ENCODE data around the gene DHRS7B. TPM values are rescaled to one million over a fixed set of nuclear protein-coding genes. Genes with fewer than 3 reads are reported as not detected.

DHRS7B gene
- total RNA-seq, 4 donors from 2014 or later = 18.8 to 32.4 (median 22.3) TPM

GRCh38 chr17:21171970-21172510, 45.3 kb downstream of the DHRS7B start:
- Histone ChIP-seq H3K27ac (no peak overlapping the region), H3K9me3 (no peaks in the 10 kb centered on the region), H3K4me3 (no peak overlapping the region), H3K4me1 (peaks cover 0 to 22% (median 11%) of the 10 kb centered on the region in 3 donors), H3K36me3 (peaks cover 0 to 42% (median 0%) of the 10 kb centered on the region in 3 donors), H3K27me3 (no peaks in the 10 kb centered on the region)
- DNase-seq = no peak
- no peak for TF ChIP-seq POLR2A (IDR thresholded peaks at IDR 0.05)
- 86 to 90% methylated on average over 9 to 10 of the region's 17 CpGs for WGBS, 2 donors
- intact Hi-C loops (cut with DNase I) = no loop called here

DNA sequence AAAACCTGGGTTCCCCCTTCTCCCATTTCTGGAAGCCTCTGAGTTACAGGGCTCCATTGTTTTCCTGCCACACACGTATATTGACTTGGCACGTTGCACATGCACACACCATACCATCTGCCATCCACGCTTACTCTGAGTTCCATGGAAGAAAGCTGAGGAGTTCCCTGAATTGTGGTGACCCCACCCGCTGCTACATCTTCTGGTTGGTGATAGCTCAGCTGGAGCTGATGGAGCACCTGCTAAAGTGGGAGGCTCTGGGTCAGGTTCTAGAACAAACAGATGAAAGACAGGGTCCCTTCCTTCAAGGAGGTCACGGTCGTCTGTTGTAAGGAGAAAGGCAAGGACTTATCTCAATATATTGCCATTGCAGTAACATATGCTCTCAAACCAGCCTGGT, 46.1 kb downstream of the DHRS7B start:
- TF ChIP-seq CTCF (IDR thresholded peaks at IDR 0.05) = no peak
- TF ChIP-seq POLR2A (IDR thresholded peaks at IDR 0.05) = no peak
- no peak overlapping the region for H3K27ac ChIP-seq
- 93% methylated on average over 3 to 6 of the region's 6 CpGs for WGBS, 2 donors

DNA sequence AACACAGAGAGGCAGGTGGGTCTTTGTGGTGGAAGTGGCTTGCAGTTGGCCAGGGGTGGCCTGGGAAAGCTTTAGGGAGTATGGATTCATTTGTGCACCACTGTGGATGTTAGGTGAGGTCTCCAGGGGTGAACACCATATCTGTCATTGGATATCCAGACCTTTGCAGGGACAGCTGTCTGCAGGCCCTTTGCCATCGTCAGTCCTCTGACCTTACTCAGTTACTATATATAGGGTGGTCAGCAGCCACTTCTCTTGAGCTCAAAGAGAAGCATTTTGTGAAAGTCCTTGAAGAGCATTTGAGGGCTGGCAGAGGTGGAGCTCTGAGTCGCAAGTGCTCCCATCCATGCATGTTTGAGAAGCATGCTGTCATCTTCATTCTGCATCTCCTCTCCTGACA, 46.8 kb downstream of the DHRS7B start:
- no peaks in the 10 kb centered on the region for H3K9me3 ChIP-seq
- H3K4me1 ChIP-seq = peaks cover 0 to 15% (median 4%) of the 10 kb centered on the region in 3 donors
- H3K36me3 ChIP-seq = peaks cover 0 to 46% (median 0%) of the 10 kb centered on the region in 3 donors
- H3K27ac ChIP-seq = no peak overlapping the region
- DNase-seq = no peak
- no peak overlapping the region for H3K4me3 ChIP-seq
- 100% methylated on average over 1 of the region's 2 CpGs; no CpG with 5 or more reads in 1 of the 2 donors for WGBS, 2 donors
- no peak for TF ChIP-seq POLR2A (IDR thresholded peaks at IDR 0.05)
- H3K27me3 ChIP-seq = no peaks in the 10 kb centered on the region
- intact Hi-C loops (cut with DNase I) = no loop called here

More for the DNA sequence above, 46.1 kb downstream of the DHRS7B start:
- intact Hi-C loops (cut with DNase I) = no loop called here
- Histone ChIP-seq H3K4me3 (no peak overlapping the region), H3K36me3 (peaks cover 0 to 42% (median 0%) of the 10 kb centered on the region in 3 donors), H3K4me1 (peaks cover 0 to 15% (median 4%) of the 10 kb centered on the region in 3 donors), H3K9me3 (no peaks in the 10 kb centered on the region), H3K27me3 (no peaks in the 10 kb centered on the region)
- DNase-seq = no peak

DNA sequence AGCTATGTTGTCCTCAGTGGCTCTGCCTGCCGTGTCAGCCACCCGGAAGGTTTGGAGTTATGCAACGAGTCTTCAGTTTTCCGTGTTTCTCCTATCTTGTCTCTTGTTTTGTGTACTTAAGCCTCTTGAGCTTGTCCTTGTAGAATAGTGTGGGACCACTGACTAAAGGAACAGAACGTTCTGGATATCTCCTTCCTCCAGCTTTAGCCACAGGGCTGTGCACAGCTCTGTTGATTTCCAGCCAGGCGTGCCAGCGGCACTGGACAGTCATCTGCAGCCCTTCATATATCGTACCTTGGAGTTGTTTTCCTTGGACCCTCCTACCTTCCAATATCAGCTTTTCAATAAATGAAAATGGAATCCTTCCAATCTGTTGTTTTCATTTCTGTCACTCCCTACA, 47.4 kb downstream of the DHRS7B start:
- DNase-seq = no peak
- 84 to 91% methylated on average over 8 of the region's 8 CpGs for WGBS, 2 donors
- Histone ChIP-seq H3K36me3 (peaks cover 0 to 53% (median 0%) of the 10 kb centered on the region in 3 donors), H3K27ac (no peak overlapping the region), H3K4me3 (no peak overlapping the region), H3K27me3 (no peaks in the 10 kb centered on the region), H3K9me3 (no peaks in the 10 kb centered on the region), H3K4me1 (peaks cover 0 to 15% (median 4%) of the 10 kb centered on the region in 3 donors)
- intact Hi-C loops (cut with DNase I) = no loop called here
- TF ChIP-seq CTCF (IDR thresholded peaks at IDR 0.05) = no peak
- TF ChIP-seq POLR2A (IDR thresholded peaks at IDR 0.05) = no peak

DNA sequence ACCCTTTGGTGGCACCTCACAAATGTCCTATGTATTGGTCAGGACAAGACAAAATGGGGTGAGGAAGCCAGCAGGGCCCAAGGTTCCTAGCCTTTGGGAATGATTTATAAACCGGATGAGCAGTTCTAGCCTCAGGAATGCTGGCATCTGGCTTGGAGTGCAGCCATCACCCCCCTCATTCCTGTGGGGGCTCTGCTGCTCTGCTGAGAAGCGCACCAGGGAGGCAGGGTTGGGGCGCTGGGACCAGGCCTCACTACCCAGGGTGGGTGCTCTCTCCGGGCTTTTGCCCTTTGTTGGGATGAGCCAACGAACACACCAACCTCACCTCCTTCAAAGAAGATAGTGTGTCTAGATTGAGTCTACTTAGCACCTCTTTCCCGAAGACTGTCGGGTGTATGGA, 47.9 kb downstream of the DHRS7B start:
- H3K27ac ChIP-seq = no peak overlapping the region
- intact Hi-C loops (cut with DNase I) = no loop called here
- peaks cover 0 to 15% (median 4%) of the 10 kb centered on the region in 3 donors for H3K4me1 ChIP-seq
- H3K9me3 ChIP-seq = no peaks in the 10 kb centered on the region
- H3K36me3 ChIP-seq = peaks cover 0 to 58% (median 0%) of the 10 kb centered on the region in 3 donors
- TF ChIP-seq CTCF (IDR thresholded peaks at IDR 0.05) (no peak), POLR2A (IDR thresholded peaks at IDR 0.05) (no peak)
- no peak for DNase-seq
- WGBS, 2 donors = 100% methylated on average over 2 to 4 of the region's 7 CpGs
- H3K27me3 ChIP-seq = no peaks in the 10 kb centered on the region
- H3K4me3 ChIP-seq = no peak overlapping the region

DNA sequence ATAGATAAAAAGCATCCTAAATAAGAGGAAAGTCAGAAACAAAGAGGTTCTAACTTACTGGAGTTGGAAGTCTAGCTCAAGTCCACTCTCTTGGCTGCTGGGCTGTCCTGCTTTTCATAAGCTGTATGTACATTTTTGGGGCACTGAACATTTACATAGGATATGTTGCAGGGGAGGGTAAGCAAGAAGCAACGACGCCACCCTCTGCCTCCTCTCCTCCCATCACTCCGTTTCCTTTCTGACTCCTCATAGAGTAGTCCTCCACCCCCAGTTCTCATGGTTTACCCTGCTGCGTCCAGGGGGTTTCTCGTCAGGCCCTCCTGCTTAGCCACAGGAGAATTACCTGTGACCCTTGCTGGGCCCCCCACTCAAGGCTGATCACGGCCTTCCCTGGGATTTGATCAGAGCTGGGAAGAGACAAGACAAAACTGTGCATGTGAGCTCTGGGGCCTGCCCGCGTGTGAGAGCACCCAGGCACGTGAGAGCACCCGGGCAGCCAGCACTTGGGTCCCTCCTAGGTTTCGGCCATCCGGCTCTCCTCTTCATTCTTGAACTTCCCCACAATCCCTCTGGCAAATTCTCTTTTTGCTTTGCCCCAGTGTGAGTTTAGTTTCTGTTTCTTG, 50.1 kb downstream of the DHRS7B start:
- H3K4me1 ChIP-seq = no peaks in the 10 kb centered on the region
- peaks cover 0 to 66% (median 5%) of the 10 kb centered on the region in 3 donors for H3K36me3 ChIP-seq
- no peak for DNase-seq
- 84 to 89% methylated on average over 7 to 11 of the region's 12 CpGs for WGBS, 2 donors
- no peaks in the 10 kb centered on the region for H3K9me3 ChIP-seq
- H3K27ac ChIP-seq = no peak overlapping the region
- no peaks in the 10 kb centered on the region for H3K27me3 ChIP-seq
- H3K4me3 ChIP-seq = no peak overlapping the region
- no peak for TF ChIP-seq POLR2A (IDR thresholded peaks at IDR 0.05)
- no peak for TF ChIP-seq CTCF (IDR thresholded peaks at IDR 0.05)
- intact Hi-C loops (cut with DNase I) = no loop called here

Measured in esophagus squamous epithelium (tissue), 5 donors.